Measurements from ENCODE around the gene ZNF644. TPM values are rescaled to one million over a fixed set of nuclear protein-coding genes. Genes with fewer than 3 reads are reported as not detected.
"Not testable (repeated sequence)": the region's sequence is repeated elsewhere in the genome, so short reads cannot be mapped to it uniquely, and the experiment has no call there.

ZNF644 gene
- total RNA-seq, 1 donor: 58.8 TPM

GRCh38 chr1:90919190-90919719 lies 102.6 kb downstream of the ZNF644 start:
- no peak overlapping the region for H3K4me3 ChIP-seq (ENCODE audit: low read depth, low read length)
- TF ChIP-seq CTCF (IDR thresholded peaks at IDR 0.05; ENCODE audit: insufficient read depth, low read length): no peak
- DNase-seq (ENCODE audit: low read depth): no peak

- TF ChIP-seq CTCF (IDR thresholded peaks at IDR 0.05; ENCODE audit: insufficient read depth, low read length): no peak
- no peak for DNase-seq (ENCODE audit: low read depth)
- no peak overlapping the region for H3K4me3 ChIP-seq (ENCODE audit: low read depth, low read length)
Observed at GRCh38 chr1:90911353-90911752, 110.5 kb downstream of the ZNF644 start.

- DNase-seq (ENCODE audit: low read depth): no peak
- TF ChIP-seq CTCF (IDR thresholded peaks at IDR 0.05; ENCODE audit: insufficient read depth, low read length): no peak
- H3K4me3 ChIP-seq (ENCODE audit: low read depth, low read length): no peak overlapping the region
Observed at GRCh38 chr1:90902672-90903071, 119.2 kb downstream of the ZNF644 start.

GRCh38 chr1:90899263-90899662 lies 122.6 kb downstream of the ZNF644 start:
- no peak for TF ChIP-seq CTCF (IDR thresholded peaks at IDR 0.05; ENCODE audit: insufficient read depth, low read length)

GRCh38 chr1:90893679-90894078 lies 128.2 kb downstream of the ZNF644 start:
- not testable (repeated sequence) for H3K4me3 ChIP-seq (ENCODE audit: low read depth, low read length); DNase-seq (ENCODE audit: low read depth)

More at GRCh38 chr1:90899263-90899662, 122.6 kb downstream of the ZNF644 start:
- no peak for DNase-seq (ENCODE audit: low read depth)
- H3K4me3 ChIP-seq (ENCODE audit: low read depth, low read length): no peak overlapping the region

- not testable (repeated sequence) for H3K4me3 ChIP-seq (ENCODE audit: low read depth, low read length); DNase-seq (ENCODE audit: low read depth)
Observed at GRCh38 chr1:90892884-90893283, 129.0 kb downstream of the ZNF644 start.

- H3K4me3 ChIP-seq (ENCODE audit: low read depth, low read length); DNase-seq (ENCODE audit: low read depth): not testable (repeated sequence)
Observed at GRCh38 chr1:90892196-90892595, 129.6 kb downstream of the ZNF644 start.

GRCh38 chr1:90891756-90892155 lies 130.1 kb downstream of the ZNF644 start:
- not testable (repeated sequence) for DNase-seq (ENCODE audit: low read depth); H3K4me3 ChIP-seq (ENCODE audit: low read depth, low read length)

- no peak for TF ChIP-seq CTCF (IDR thresholded peaks at IDR 0.05; ENCODE audit: insufficient read depth, low read length)
- no peak overlapping the region for H3K4me3 ChIP-seq (ENCODE audit: low read depth, low read length)
- no peak for DNase-seq (ENCODE audit: low read depth)
Observed at GRCh38 chr1:90882221-90882620, 139.6 kb downstream of the ZNF644 start.

Data from fibroblast of the aortic adventitia (primary cell).